ENCODE measurements around the gene SYNPO2L.
"Not testable (repeated sequence)": the region's sequence is repeated elsewhere in the genome, so short reads cannot be mapped to it uniquely, and the experiment has no call there.

Gene SYNPO2L

DNA sequence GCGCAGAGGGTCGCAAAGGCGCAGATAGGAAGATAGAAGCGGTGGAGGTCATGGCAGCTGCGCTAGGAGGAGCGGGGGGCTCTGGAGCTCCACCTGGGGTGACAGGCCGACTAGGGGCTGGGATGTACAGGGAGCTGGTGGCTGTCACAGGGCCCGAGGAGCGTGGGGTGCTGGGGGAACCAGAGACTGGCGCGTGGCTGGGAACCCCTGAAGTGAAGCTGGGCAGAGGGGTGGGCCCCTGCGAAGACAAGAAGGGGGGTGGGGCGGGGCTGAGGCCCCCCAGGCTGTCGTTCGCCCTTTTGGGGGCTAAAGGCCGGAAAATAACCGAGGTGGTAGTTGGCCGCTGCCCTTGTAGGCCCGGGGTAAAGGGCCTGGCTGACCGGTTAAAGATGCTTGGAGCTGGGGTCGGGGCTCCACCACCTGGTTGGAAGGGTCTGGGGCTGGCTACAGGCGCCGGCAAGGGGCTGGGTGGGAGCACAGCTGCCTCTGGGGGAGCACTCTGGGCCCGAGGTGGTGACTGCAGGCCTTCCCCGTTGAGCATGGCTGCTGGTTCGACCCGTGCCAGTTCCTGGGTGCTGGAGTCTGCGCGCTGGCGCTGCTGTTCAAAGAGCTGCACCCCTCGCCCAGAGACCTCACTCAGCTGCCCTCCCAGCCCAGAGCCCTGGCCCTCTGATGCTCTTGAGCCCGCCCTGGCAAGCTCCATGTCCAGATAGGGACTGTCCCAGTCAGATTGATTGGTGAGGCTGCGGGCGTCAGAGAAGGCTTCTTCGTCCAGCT is 7.8 kb downstream of the SYNPO2L start:
- no peak for DNase-seq

DNA sequence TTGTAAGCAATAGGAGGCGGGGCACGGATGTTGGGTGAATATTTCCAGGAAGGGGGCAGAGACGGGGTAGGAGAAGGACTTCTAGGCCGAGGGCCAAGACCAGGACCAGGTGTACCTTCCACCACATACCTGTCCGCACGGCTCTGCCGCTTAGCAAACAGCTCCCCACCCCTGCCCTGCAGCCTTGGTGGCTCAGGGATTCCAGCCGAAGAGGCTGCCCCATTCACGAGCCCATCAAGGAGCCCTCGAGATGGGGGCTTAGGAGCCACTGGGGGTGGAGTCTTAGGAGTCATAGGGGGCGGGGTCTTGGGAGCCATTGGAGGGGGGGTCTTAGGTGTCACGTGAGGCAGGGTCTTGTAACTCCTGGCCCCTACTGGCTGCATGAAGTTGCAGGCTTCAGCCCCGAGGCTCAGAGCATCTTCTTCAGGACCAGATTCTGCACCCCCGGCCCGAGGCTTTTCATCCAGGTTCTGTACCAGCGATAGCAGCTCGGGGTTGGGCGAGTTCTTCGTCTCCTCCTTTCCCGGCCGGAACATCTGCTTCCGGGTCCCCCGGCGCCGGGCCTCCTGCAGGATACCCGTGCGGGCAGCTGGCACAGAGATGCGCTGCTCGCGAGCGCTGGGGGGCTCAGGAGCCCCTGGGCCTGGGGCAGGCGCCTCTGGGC is 8.5 kb downstream of the SYNPO2L start:
- DNase-seq, result peak; percentile 55

DNA sequence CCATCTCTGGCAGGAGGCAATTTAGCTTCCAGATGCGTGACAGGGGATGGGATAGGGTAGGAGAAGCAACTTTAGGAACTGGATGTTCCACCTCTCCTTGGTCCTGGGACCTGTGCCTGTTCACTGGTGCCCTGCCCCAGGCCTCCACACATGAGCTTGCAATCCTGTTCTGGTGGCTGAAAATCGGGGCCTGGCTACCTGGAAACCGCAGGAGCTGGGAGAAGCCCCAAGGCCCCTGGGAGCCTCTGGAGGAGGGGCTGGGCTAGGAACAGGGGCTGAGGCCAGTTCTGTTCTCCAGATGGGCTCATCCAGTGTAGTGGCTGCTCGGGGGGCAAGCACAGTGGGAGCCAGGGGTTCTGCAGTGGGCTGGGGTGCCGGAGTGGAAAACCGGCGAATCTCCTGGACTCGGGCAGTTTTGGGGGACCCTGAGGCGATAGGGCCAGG is 9.2 kb downstream of the SYNPO2L start:
- no peak for DNase-seq

DNA sequence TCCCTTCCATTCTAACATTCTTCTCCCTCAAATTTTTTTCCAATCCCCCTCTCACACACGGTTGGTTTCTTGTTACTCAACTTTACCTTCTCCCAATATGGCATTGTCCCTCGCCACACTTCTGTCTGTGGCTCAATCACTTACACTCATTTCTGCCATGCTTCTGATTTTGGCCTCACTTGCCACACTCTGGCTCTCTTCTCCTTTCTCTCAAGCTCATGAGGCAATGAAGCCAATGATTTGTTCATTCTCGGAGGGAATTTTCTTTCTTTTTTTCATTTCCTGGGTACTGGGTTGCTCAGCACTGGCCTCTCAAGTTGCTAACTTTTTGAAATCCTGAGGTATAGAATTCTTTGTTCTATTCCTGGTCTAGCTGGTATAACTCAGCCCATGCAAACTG is 10.6 kb downstream of the SYNPO2L start:
- DNase-seq, result no peak

DNA sequence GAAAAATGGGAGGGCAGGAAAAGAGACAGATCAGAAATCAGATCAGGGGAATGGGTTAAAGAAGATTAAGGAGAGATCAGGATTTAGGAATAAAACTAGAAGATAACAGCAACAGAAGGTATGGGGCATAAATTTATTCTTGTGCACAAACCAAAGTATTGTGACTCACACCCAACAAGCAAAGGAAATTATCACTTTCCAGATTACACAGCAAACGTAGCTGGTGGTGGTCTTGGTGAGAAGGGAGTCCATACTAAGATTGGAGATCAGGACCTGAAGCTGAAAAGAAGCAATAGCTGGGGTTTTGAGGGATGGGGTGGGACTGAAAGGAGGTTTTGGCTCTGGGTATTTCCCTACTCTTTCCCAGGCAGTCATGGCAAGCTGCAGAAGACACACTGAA is 11.1 kb downstream of the SYNPO2L start:
- DNase-seq, result no peak

DNA sequence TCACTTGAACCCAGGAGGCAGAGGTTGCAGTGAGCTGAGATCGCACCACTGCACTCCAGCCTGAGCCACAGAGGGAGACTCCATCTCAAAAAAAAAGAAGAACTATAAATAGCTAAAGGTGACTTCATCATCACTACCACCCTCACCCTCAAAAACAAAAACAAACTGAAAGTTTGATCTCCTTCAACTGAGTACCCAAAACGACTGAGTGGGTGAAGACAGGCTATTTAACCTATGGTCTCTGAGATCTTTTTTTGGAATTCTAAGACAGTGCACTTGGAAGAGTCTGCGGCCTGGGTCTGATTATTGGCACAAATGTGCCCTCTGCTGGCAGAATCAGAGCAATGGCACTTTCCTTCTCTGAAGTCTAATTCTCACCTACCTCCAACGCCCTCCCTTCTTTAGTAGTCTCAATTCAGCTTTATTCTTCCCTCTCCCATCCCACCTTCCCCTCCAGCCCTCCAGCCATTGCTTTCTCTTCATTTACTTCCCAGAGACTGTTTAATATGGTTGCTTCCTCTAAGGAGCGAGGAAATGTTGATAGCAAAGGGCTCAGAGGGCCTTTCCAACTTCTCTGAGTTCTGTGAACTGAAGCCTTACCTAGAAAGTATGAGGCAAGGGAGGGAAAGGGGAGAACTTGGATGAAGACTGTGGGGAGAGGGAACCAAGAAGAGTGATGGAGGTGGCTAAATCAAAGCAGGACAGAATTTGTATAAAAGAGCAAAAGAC is 11.7 kb downstream of the SYNPO2L start:
- peak; percentile 56 for DNase-seq

DNA sequence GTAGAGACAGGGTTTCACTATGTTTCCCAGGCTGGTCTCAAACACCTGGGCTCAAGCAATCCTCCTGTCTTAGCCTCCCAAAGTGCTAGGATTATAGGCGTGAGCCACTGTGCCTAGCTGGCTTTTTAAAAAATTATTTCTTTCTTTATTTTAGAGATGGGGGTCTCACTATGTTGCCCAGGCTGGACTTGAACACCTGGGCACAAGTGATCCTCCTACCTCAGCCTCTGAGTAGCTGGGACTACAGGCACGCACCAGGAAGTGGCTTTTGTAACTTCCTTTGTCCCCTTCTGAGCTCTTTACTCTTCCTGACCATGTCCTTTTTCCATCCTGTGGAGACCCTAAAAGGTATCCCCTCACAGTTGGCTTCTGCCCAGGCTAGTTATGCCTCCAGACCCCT is 12.5 kb downstream of the SYNPO2L start:
- no peak for DNase-seq

DNA sequence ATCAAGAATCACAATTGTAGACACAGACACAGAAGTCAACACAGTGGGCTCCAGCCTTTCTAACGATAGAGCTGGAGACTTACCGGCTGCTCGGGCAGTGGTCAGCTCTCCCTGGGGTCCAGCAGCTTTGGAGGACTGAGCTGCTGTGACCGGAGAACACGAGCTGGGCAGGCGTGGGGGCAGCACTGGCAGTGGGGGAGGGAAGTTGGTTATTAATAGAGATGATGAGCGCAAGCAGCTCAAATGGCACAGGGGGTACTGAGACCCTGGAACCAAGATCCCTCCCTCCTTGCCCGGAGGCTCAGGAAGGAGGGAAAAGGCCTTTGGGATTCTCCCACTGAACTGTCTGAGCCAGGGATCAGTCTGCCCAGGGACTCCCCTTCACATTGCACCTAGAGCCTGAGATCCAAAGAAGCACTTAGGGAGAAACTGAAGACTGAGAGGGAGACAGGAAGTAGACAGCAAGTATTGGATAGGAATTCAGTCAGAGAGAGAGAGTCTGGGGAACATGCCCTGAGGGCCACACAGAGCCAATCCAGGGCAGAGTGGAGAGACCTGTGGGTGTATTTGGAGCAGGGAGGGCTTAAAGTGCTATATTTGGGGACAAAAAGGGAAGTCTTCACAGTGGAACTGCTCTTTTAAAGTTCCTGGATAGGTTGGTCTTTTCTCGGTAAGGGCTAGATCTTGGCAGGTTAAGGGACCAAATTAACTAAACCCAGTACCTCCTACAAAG is 14.3 kb downstream of the SYNPO2L start, which contains the start of gene MYOZ1:
MYOZ1 (minus strand) TSS at position 147 of the 733 bp plus-strand sequence. CDS start 1,457 bp downstream, outside the sequence.
- no peak for DNase-seq

DNA sequence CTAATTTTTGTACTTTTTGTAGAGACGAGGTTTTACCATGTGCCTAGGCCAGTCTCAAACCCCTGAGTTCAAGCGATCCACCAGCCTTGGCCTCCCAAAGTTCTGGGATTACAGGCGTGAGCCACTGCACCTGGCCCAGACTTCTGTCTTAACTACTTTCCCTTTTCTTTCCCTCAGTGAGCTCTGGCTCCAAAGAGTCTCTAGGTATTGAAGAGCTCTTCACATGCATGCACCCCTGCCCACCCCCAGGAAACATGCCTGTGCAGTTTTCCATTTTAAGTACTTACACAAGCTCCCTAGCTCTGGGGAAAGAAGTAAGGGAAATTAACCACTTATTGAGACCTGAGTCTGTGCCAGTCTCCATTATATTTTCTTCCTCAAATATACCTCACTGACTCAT is 16.5 kb downstream of the SYNPO2L start:
- no peak for DNase-seq

DNA sequence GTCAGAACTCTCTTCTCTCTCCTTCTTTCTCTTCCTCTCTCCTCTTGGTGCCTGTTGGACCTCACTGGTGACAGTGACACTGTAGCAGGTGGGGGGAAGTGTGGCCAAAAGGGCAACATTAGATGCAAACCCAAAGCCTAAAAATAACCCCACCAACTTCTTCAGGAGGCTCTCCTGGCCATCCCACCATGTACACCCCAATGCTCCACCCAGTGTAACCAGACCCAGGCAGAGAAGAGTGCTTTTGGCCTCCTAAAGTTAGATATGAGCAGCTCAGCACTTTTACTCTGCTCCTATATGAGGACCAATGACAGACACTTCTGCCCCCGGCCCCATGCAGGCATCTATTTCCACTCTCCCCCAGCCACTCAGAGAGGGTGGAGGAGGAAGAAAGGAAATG is 20.0 kb downstream of the SYNPO2L start:
- DNase-seq, result no peak

DNA sequence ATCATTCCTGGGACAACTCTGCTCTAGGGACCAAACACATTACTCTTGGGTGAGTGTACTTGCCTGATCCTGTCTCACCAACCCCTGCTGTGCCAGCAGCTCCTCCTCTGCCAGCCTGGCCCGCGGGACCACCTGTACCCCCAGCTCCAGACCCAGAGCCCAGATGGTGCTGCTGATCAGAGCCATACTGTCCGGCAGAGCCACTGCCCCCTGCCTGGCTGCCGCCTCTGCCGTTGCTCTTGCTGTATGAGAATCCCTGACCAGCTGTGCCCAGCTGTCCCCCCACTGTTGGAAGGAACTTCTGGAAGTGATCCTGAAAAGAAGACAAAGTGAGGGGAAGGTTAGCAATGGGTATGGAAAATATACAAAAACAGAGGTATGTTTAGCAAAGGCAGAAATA is 21.4 kb downstream of the SYNPO2L start:
- DNase-seq, result no peak

DNA sequence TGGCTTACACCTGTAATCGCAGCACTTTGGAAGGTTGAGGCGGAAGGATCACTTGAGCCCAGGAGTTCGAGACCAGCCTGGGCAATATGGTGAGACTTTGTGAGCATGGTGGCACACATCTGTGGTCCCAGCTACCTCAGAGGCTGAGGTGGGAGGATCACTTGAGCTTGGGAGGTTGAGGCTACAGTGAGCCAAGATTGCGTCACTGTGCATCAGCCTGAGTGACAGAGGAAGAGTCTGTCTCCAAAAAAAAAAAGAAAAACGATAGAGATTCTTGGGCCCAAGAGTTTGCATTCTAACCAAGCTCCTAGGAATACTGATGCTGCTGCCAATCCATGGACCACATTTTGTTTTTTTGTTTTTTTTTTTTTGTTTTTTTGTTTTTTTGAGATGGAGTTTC is 26.7 kb downstream of the SYNPO2L start:
- no peak for DNase-seq

DNA sequence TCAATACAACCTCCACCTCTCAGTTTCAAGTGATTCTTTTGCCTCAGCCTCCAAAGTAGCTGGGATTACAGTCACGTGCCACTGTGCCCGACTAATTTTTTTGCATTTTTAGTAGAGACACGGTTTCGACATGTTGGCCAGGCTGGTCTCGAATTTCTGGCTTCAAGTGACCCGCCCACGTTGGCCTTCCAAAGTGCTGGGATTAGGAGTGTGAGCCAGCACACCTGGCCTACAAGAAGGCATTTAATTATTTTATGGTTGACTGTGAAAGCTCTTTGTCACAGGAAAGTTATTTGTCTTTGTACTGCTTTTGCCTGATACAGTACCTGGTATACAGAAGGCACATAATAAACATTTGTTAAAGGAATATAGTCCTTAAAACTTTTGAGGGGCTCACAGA is 27.4 kb downstream of the SYNPO2L start:
- DNase-seq, result no peak

DNA sequence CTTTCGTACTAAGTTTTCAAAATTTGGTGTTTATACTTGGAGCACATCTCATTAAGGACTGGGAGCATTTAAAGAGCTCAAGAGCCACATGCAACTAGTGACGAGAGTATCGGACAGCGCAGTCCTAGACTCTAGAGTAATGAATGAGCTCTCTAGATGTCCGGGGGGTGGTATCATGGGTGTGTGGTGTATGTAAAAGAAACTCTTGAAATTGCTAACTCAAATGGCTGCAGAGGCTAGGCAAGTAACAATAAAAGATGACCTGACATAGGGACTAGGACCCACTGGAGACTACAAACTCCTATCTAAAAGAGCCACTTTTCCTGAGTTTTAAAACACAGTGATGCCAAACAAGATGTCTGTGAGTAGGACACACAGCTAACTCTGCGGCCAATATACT is 28.5 kb downstream of the SYNPO2L start:
- DNase-seq, result no peak

DNA sequence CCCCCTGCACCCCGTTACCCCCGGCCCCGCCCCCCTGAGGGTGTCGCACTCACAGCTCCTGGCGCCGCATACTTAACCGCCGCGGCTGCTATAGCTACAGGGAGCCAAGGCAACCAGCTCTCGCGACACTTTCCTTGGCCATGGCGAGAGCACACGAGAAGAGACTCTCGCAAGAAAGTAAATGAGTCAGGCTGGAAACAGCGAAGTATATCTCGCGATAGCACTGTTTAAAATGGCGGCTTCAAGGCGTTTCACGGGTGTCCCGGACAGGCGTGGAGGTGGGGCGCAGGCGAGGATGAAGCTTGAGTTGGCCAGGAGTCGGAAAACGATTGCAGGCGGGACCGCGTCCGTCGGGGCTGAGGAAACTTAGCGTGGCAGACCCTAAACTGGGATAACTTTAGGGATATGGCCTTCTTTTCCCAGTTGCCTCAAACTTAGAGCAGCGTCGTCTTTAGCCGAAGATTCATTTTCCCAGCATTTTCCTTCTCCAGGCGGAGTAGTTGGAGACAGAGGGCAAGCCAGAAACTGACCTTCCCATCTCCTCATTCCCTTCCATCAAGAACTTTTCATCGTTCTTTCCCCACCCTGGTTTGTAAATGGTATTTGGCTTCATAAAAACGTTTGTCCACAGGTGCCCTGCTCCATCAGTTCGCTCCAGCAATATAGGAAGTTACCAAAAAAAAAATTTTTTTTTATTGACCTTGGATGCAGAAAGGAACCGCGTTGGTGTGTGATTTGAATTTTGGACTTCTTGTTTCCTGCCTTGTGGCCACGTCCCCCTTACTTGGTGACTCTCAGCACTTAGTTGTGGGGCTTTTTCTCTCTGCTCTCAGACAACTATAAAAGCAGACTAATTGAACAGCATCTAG is 29.7 kb downstream of the SYNPO2L start:
- peak; percentile 92 for DNase-seq

DNA sequence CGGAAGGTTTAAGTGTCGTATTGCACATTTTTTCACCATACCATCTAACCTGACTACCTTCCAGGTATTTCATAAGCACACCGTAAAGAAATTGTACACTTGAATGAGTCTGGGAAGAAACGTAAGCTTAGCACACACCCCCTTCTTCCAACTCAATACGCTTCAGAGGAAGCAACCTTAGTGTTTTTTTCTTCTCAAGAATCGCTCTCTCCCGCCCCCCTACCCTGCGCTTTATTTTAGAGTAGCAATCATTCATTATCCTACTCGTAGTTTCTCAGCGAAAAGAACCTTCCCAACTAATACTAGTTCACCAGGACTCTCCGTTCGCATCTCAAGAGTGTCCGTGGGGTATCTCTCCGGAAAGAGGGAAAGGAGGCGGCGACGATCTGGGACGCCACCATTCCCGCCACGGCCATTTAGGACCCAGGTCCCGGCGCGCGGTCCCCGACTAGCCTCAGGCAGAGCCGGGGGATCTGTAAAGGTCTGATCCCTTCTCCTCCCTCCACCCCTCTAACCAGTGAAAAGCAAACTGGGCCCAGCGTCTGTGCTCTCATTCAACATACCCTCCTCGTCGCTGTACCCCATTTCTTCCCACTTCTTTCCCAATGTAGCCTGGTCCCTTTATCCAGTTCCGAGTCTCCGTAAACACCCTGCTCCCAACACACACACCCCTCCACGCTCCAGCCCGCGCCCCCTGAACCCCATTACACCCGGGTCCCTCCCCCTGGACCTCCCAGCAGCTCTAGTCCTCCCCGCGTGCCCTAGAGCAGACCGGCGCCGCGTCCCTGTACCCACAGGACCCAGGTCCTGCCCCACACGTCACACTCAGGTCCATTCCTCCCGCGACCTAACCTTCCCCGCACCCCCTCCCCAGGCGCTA is 30.6 kb downstream of the SYNPO2L start:
- DNase-seq, result no peak

DNA sequence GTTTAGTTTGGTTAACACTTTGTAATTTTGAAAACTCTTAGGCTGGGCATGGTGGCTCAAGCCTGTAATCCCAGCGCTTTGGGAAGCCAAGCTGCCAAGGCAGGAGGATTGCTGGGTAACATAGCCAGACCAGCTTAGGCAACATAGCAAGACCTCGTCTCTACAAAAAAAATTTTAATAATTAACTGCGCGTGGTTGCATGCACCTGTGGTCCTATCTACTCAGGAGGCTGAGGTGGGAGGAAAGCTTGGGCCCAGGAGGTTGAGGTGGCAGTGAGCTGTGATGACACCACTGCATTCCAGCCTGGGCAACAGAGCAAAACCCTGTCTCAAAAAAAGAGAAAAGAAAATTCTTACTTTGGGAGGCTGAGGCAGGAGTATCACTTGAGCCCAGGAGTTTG is 32.8 kb downstream of the SYNPO2L start:
- no peak for DNase-seq

DNA sequence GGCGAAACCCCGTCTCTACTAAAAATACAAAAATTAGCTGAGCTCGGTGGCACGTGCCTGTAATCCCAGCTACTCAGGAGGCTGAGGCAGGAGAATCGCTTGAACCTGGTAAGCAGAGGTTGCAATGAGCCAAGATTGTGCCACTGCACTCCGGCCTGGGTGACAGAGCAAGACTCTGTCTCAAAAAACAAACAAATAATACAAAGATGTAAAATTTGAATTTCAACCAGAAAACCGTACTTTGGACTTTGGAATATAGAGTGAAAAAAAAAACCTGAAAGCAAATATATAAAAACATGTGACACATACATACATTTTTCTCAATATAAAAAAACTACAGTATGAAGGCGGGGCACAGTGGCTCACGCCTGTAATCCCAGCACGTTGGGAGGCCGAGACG is 34.9 kb downstream of the SYNPO2L start:
- DNase-seq, result not testable (repeated sequence)

DNA sequence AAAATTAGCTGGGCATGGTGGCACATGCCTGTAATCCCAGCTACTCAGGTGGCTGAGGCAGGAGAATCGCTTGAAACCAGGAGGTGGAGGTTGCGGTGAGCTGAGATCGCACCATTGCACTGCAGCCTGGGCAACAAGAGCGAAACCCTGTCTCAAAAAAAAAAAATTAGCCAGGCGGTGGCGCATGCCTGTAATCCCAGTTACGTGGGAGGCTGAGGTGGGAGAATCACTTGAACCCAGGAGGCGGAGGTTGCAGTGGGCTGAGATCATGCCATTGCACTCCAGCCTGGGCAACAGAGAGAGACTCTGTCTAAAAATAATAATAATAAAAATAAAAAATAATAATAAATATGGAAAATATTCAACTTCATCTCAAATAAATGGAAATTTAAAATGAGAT is 38.7 kb downstream of the SYNPO2L start:
- not testable (repeated sequence) for DNase-seq

DNA sequence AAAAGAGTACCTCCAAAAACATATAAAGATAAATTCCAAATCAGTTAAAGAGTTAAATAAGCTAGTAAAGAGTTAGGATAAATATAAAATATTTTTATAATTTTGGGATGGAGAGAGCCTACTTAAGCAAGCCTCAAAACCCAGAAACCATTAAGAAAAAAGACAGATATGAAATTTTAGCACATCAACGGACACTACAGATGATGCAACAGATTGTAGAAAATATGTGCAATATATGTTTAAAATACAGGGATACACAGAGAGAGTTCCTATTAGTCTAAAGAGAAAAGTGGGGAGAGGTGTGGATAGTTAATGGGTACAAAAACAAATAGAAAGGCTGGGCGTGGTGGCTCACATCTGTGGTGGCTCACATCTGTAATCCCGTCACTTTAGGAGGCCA is 41.1 kb downstream of the SYNPO2L start:
- DNase-seq, result no peak

DNA sequence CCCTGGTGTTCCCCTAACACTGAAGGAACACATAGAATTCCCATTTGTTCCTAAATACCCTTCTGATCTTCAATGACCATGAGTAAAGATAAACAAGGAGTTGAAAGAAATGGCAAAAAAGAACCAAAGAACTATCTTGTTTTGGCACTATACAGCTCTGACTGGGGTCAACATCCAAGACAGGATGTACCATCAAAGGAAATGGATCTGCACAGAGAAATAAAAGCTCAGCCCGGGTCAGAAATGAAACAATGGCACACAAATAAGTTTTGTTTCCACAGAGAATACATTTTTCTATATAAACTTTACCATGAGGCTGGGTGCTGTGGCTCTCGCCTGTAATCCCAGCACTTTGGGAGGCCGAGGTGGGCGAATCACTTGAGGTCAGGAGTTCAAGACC is 46.7 kb downstream of the SYNPO2L start:
- DNase-seq, result no peak

All from NCI-H1694 (cell line).